Type B pancreatic cell (in vitro differentiated cells): Measurements from ENCODE around the gene LAMC3. TPM values are rescaled to one million over a fixed set of nuclear protein-coding genes. Genes with fewer than 3 reads are reported as not detected.
"Not testable (repeated sequence)": the region's sequence is repeated elsewhere in the genome, so short reads cannot be mapped to it uniquely, and the experiment has no call there.

Experiments
- DNase-seq: peaks from one replicate; pipeline ENCODE4 v3.0.0; 2021; ENCODE audit warnings: mixed read lengths; ENCODE audit not compliant: unreplicated experiment; ENCODE audit errors: extremely low spot score
- H3K27ac Mint-ChIP-seq: 2 replicates; pipeline ENCODE4 v1.8.0; 2021; ENCODE audit warnings: mild to moderate bottlenecking, mixed read lengths
- H3K27me3 Mint-ChIP-seq: 2 replicates; pipeline ENCODE4 v1.8.0; 2021; ENCODE audit warnings: mixed read lengths
- H3K36me3 Mint-ChIP-seq: 2 replicates; pipeline ENCODE4 v1.8.0; 2021; ENCODE audit warnings: mixed read lengths
- H3K4me1 Mint-ChIP-seq: one replicate; pipeline ENCODE4 v1.8.0; 2021; ENCODE audit warnings: mixed read lengths; ENCODE audit not compliant: unreplicated experiment
- H3K4me3 Mint-ChIP-seq: 2 replicates; pipeline ENCODE4 v1.8.0; 2021; ENCODE audit warnings: mild to moderate bottlenecking, mixed read lengths
- H3K9me3 Mint-ChIP-seq: 2 replicates; pipeline ENCODE4 v1.8.0; 2021; ENCODE audit warnings: mixed read lengths
- total RNA-seq: library from RNA; stranded (reverse); gene quantifications from 2 replicates; pipeline ENCODE4 v1.2.1, GENCODE V29; 2021; ENCODE audit warnings: low replicate concordance
- TF ChIP-seq, protein P1 (sequence below): fragments of 200-600 bp; sonication (generic); conservative IDR thresholded peaks from 2 replicates; pipeline ENCODE4 v1.5.0; 2021; ENCODE audit warnings: antibody characterized with exemption, mild to moderate bottlenecking

Gene LAMC3
- total RNA-seq, 1 donor from 2014 or later = 7.2 TPM

DNA sequence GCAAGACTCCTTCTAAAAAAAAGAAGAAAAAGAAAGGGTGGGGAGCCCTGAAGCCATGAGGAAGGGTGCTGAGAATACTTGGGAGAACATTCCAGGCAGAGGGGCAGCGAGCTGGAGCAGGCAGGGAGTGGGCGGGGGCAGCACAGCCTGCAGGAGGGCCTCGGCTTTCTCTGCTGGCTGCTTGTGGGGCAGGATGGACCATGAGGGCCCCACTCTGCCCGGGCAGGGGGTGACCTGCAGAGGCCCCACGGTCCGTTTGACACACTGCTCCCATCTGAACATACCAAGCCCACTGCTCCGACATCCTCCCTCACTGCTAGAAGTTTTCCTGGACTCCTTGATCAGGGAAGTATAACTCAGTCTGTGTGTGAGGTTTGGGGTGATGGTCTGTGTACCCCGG is 104.7 kb downstream of the LAMC3 start:
- Mint-ChIP-seq H3K27ac (peak overlapping the region; percentile 100), H3K9me3 (no peaks in the 10 kb centered on the region), H3K27me3 (no peaks in the 10 kb centered on the region), H3K36me3 (peaks cover 3% of the 10 kb centered on the region), H3K4me1 (peaks cover 9% of the 10 kb centered on the region), H3K4me3 (no peak overlapping the region)
- TF ChIP-seq, protein P1, sequence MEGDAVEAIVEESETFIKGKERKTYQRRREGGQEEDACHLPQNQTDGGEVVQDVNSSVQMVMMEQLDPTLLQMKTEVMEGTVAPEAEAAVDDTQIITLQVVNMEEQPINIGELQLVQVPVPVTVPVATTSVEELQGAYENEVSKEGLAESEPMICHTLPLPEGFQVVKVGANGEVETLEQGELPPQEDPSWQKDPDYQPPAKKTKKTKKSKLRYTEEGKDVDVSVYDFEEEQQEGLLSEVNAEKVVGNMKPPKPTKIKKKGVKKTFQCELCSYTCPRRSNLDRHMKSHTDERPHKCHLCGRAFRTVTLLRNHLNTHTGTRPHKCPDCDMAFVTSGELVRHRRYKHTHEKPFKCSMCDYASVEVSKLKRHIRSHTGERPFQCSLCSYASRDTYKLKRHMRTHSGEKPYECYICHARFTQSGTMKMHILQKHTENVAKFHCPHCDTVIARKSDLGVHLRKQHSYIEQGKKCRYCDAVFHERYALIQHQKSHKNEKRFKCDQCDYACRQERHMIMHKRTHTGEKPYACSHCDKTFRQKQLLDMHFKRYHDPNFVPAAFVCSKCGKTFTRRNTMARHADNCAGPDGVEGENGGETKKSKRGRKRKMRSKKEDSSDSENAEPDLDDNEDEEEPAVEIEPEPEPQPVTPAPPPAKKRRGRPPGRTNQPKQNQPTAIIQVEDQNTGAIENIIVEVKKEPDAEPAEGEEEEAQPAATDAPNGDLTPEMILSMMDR = no peak
- no peak for DNase-seq

DNA sequence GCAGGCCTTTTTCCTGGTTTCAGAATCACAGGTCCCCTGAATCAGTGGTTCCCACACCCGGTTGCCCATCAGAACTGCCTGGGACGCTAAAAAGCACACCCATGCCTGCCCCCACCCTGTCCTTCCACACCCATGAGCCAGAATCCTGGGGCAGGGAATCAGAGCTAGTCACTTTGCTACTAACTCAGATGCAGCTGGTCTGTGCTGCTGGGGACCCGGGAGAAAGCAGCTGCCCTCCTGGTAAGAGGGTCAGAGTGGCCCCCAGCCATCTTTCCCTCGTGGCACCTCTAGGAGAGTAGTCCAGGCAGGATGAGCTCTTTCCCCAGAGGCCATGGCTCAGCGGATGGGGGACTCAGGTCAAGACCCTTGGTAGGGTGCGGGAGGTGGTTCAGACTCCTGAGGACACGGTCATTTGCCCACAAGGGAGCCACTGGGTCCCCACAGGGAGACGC is 105.1 kb downstream of the LAMC3 start:
- Mint-ChIP-seq H3K4me1 (peaks cover 9% of the 10 kb centered on the region), H3K36me3 (peaks cover 3% of the 10 kb centered on the region), H3K9me3 (no peaks in the 10 kb centered on the region), H3K27me3 (no peaks in the 10 kb centered on the region), H3K27ac (peak overlapping the region; percentile 100), H3K4me3 (no peak overlapping the region)
- no peak for DNase-seq
- TF ChIP-seq, protein P1 = no peak

DNA sequence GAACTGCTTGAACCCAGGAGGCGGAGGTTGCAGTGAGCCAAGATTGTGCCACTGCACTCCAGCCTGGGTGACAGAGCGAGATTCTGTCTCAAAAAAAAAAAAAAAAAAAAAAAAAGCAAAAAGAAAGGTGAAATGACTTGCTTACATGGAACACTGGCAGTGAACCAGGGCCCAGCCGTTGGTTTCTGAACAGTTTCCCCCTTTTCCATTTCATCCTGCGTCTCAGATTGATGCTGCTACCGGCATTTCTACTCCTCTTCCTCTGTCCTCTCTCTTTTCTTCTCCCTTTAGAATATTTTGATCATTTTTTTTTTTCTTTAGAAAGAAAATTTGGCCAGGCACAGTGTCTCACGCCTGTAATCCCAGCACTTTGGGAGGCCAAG is 106.4 kb downstream of the LAMC3 start:
- not testable (repeated sequence) for DNase-seq, H3K4me1 Mint-ChIP-seq, H3K27me3 Mint-ChIP-seq, H3K4me3 Mint-ChIP-seq, H3K27ac Mint-ChIP-seq, H3K36me3 Mint-ChIP-seq, H3K9me3 Mint-ChIP-seq

DNA sequence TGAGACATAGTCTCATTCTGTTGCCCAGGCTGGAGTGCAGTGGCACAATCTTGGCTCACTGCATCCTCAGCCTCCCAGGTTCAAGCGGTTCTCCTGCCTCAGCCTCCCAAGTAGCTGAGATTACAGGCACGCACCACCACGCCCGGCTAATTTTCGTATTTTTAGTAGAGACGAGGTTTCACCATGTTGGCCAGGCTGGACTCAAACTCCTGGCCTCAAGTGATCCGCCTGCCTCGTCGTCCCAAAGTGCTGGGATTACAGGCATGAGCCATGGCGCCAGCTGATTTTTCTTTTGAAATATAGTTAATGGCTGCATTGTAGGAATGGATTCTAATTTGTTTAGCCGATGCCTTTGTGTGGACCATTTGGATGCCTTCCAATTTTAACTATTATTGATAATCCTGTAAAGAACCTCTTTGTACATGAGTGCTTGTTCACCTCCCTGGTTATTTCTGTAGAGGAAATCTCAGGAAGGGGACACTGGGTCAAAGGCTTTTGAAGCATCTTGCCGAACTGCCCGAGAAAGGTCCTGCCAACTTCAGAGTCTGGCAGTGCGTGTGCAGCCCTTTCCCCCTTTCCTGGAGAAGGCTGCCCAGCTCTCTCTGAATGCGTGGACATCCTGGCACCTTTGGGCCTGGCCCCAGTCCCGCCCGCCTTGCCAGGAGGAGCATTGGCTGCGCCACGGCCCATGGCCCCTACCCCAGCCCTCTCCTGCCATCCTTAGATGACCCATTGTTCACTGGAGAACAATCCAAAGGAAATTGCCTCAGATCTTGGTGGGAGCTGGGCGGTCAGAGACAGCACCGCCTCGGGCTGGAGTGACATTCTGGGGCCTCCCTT is 107.5 kb downstream of the LAMC3 start:
- H3K27ac Mint-ChIP-seq = no peak overlapping the region
- peaks cover 3% of the 10 kb centered on the region for H3K36me3 Mint-ChIP-seq

DNA sequence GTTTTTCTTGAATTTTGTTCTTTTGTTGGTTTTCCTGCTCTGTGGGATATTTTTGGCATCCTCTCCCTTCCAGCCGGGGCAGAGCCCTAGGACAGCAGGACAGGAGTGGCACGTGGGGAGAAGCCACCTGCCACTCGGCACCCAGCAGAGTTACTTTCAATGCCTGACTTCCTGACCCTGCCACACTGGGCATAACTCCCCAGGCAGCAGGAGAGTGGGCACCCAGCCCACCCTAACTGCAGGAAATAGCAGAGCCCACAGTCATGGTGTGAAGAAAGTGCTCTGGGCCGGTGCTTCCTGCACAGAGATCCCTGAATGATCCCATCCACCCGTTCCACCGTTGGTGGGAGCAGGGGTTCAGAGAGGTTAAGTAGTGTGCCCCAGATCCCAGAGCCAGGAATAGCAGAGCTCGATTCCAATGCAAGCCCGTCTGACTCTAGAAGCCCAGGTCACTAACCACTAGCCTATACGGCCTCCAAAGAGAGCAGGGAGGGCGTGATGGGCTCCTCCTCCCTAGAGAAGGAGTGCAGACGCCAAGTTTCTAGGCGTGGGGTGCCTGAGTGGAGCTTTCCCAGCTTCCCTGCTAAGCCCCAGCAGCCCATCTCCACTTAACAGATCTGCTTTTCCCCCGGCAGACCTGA is 108.3 kb downstream of the LAMC3 start:
- TF ChIP-seq, protein P1 = no peak
- no peak overlapping the region for H3K4me3 Mint-ChIP-seq
- H3K27ac Mint-ChIP-seq = no peak overlapping the region

More for the DNA sequence above, 107.5 kb downstream of the LAMC3 start:
- TF ChIP-seq, protein P1 = no peak
- peaks cover 9% of the 10 kb centered on the region for H3K4me1 Mint-ChIP-seq
- H3K9me3 Mint-ChIP-seq = no peaks in the 10 kb centered on the region
- H3K4me3 Mint-ChIP-seq = no peak overlapping the region
- no peaks in the 10 kb centered on the region for H3K27me3 Mint-ChIP-seq
- DNase-seq = no peak

DNA sequence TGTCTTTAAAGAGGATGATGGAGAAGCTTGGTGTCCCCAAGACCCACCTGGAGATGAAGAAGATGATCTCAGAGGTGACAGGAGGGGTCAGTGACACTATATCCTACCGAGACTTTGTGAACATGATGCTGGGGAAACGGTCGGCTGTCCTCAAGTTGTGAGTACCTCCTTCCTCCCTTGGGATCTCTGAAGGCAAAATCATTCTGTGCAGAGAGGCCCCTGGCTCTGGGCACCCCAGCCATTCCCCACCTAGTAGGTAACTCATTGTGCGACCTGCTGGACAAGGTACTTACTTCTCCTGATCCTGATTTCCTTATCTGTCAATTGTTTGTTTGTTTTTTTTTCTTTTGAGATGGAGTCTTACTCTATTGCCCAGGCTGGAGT is 108.8 kb downstream of the LAMC3 start:
- peaks cover 2% of the 10 kb centered on the region for H3K36me3 Mint-ChIP-seq
- no peak overlapping the region for H3K27ac Mint-ChIP-seq
- DNase-seq = no peak
- TF ChIP-seq, protein P1 = no peak
- peaks cover 2% of the 10 kb centered on the region for H3K4me1 Mint-ChIP-seq
- no peak overlapping the region for H3K4me3 Mint-ChIP-seq
- H3K9me3 Mint-ChIP-seq = no peaks in the 10 kb centered on the region
- H3K27me3 Mint-ChIP-seq = no peaks in the 10 kb centered on the region

More for the DNA sequence above, 108.3 kb downstream of the LAMC3 start:
- Mint-ChIP-seq H3K27me3 (no peaks in the 10 kb centered on the region), H3K9me3 (no peaks in the 10 kb centered on the region), H3K36me3 (peaks cover 3% of the 10 kb centered on the region), H3K4me1 (peaks cover 7% of the 10 kb centered on the region)
- DNase-seq = no peak
